Mammary epithelial cell (primary cell): ENCODE results near the gene HEBP1.

Experiments
- EZH2 ChIP-seq: IDR thresholded peaks from 2 replicates; pipeline ENCODE4 v1.6.1; 2012; ENCODE audit warnings: low read length, inconsistent platforms, borderline replicate concordance
- TF ChIP-seq, protein P1 (sequence below), 2 donors: IDR thresholded peaks in 1 of 2; conservative IDR thresholded peaks in 1 of 2; 2 replicates each; pipeline ENCODE4 v1.5.1; 2011 to 2012; ENCODE audit warnings: inconsistent platforms in 2 of 2, low read length in 2 of 2, mild to moderate bottlenecking in 2 of 2, control low read depth in 1 of 2, low read depth in 1 of 2; ENCODE audit not compliant: insufficient read depth in 1 of 2; ENCODE audit errors: extremely low read depth in 1 of 2

DNA sequence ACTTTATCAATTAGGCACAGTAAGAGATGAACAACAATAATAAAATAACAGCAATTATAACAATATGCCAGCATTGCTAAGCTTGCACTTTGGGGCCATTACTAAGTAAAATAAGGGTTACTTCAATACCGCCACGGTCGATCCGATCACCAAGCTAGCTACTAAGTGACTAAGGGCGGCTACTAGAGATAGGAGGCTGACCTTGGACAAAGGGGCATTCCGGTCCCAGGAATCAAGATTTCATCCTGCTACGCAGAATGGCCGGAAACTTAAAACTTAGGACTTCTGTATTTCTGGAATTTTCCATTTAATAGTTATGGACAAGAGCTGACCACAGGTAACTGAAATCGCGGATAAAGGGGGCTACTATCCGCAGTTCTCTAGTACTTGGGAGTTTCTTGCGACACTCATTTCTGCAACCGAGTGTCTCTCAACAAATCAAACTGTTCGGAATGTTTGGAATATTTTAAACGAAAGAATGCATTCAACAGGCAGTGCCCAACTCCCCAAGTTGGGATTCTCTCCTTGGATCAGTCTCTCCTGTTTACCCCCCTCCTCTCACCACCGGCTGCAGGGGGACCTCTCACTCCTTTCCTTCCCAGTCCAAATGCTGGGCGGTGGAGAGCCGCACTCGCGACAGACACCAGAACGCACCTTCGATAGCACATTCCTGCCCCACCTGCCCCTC is 650 bp downstream of the HEBP1 start:
- TF ChIP-seq, protein P1, sequence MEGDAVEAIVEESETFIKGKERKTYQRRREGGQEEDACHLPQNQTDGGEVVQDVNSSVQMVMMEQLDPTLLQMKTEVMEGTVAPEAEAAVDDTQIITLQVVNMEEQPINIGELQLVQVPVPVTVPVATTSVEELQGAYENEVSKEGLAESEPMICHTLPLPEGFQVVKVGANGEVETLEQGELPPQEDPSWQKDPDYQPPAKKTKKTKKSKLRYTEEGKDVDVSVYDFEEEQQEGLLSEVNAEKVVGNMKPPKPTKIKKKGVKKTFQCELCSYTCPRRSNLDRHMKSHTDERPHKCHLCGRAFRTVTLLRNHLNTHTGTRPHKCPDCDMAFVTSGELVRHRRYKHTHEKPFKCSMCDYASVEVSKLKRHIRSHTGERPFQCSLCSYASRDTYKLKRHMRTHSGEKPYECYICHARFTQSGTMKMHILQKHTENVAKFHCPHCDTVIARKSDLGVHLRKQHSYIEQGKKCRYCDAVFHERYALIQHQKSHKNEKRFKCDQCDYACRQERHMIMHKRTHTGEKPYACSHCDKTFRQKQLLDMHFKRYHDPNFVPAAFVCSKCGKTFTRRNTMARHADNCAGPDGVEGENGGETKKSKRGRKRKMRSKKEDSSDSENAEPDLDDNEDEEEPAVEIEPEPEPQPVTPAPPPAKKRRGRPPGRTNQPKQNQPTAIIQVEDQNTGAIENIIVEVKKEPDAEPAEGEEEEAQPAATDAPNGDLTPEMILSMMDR (conservative IDR thresholded peaks at IDR 0.05 in 1 of 2, IDR thresholded peaks at IDR 0.05 in 1 of 2; ENCODE audit: extremely low read depth in 1 of 2, insufficient read depth in 1 of 2, low read depth in 1 of 2, low read length in 2 of 2): no peak
- no peak for TF ChIP-seq EZH2
